NCI-H748 treated with DMSO at 0.1 percent for 48 hours (cell line): Measurements from ENCODE around the gene PTPN22.
"Not testable (repeated sequence)": the region's sequence is repeated elsewhere in the genome, so short reads cannot be mapped to it uniquely, and the experiment has no call there.

Experiments
- DNase-seq: peaks from one replicate; lab custom pipeline; 2025; lab: John Stamatoyannopoulos, UW

The PTPN22 gene

GRCh38 chr1:113852694-113853093, 18.8 kb downstream of the PTPN22 start:
- DNase-seq, result not testable (repeated sequence)

- no peak for DNase-seq
Measured at GRCh38 chr1:113850127-113850796, 21.2 kb downstream of the PTPN22 start.

GRCh38 chr1:113849072-113849471, 22.4 kb downstream of the PTPN22 start:
- no peak for DNase-seq

GRCh38 chr1:113846391-113847035, 25.0 kb downstream of the PTPN22 start:
- no peak for DNase-seq

- DNase-seq, result no peak
Measured at GRCh38 chr1:113836534-113836933, 35.0 kb downstream of the PTPN22 start.

GRCh38 chr1:113835686-113836290, 35.7 kb downstream of the PTPN22 start:
- peak; percentile 21 for DNase-seq

- DNase-seq, result no peak
Measured at GRCh38 chr1:113834716-113835115, 36.8 kb downstream of the PTPN22 start.

- no peak for DNase-seq
Measured at GRCh38 chr1:113830039-113830438, 41.5 kb downstream of the PTPN22 start.

GRCh38 chr1:113821916-113822315, 49.6 kb downstream of the PTPN22 start:
- DNase-seq, result no peak

GRCh38 chr1:113818578-113818977, 52.9 kb downstream of the PTPN22 start:
- DNase-seq, result no peak

GRCh38 chr1:113813218-113813617, 58.3 kb downstream of the PTPN22 start:
- DNase-seq, result no peak

GRCh38 chr1:113812661-113813135, 58.8 kb downstream of the PTPN22 start:
- no peak for DNase-seq

GRCh38 chr1:113811888-113812660, 59.4 kb downstream of the PTPN22 start, which contains the start of gene RSBN1:
Gene RSBN1, minus strand, starts transcription at chr1:113812476. Its CDS starts 64 bp downstream, at chr1:113812412.
- DNase-seq, result peak; percentile 93

GRCh38 chr1:113811156-113811887, 60.2 kb downstream of the PTPN22 start:
- DNase-seq, result no peak

- DNase-seq, result no peak
Measured at GRCh38 chr1:113809670-113810602, 61.6 kb downstream of the PTPN22 start.

- no peak for DNase-seq
Measured at GRCh38 chr1:113808450-113809195, 62.9 kb downstream of the PTPN22 start.

- no peak for DNase-seq
Measured at GRCh38 chr1:113805639-113806038, 65.9 kb downstream of the PTPN22 start.

GRCh38 chr1:113805256-113805531, 66.3 kb downstream of the PTPN22 start:
- no peak for DNase-seq

- no peak for DNase-seq
Measured at GRCh38 chr1:113804421-113805255, 66.9 kb downstream of the PTPN22 start.
